Activated T-helper 2 cell treated with anti-CD3 and anti-CD28 coated beads, Interferon-gamma antibody, Interleukin-2, Interleukin-4, amounts not matched to agents 10 μg/mL and 5 μg/mL and 100 μg/mL, durations not matched to agents 14 hours and 24 hours and 36 hours (primary cell): Measurements from ENCODE around the gene ATP23. TPM values are rescaled to one million over a fixed set of nuclear protein-coding genes. Genes with fewer than 3 reads are reported as not detected.

ENCODE experiments used
- DNase-seq: peaks from one replicate; pipeline ENCODE4 v3.0.0; 2021; ENCODE audit warnings: low spot score
- H3K27ac Mint-ChIP-seq: one replicate; pipeline ENCODE4 v1.8.0; 2021; ENCODE audit warnings: mixed read lengths
- H3K27me3 Mint-ChIP-seq: one replicate; pipeline ENCODE4 v1.8.0; 2021; ENCODE audit warnings: low read depth, mixed read lengths
- H3K36me3 Mint-ChIP-seq: one replicate; pipeline ENCODE4 v1.8.0; 2021; ENCODE audit warnings: low read depth, mixed read lengths
- H3K4me1 Mint-ChIP-seq: one replicate; pipeline ENCODE4 v1.8.0; 2021; ENCODE audit warnings: low read depth, mixed read lengths
- H3K4me3 Mint-ChIP-seq: one replicate; pipeline ENCODE4 v1.8.0; 2021; ENCODE audit warnings: low read depth, mild to moderate bottlenecking, moderate library complexity, mixed read lengths
- H3K9me3 Mint-ChIP-seq: one replicate; pipeline ENCODE4 v1.8.0; 2021; ENCODE audit warnings: mixed read lengths
- intact Hi-C: fragments of 100-400 bp; cut with micrococcal nuclease; formaldehyde crosslinking; loops from one replicate; pipeline ENCODE4 v1.15.1; 2023
- total RNA-seq: library from RNA; stranded (reverse); gene quantifications from 2 replicates; pipeline ENCODE4 v1.2.3, GENCODE V29; 2022

ATP23 gene
- total RNA-seq, 1 donor from 2014 or later = 12.7 TPM

DNA sequence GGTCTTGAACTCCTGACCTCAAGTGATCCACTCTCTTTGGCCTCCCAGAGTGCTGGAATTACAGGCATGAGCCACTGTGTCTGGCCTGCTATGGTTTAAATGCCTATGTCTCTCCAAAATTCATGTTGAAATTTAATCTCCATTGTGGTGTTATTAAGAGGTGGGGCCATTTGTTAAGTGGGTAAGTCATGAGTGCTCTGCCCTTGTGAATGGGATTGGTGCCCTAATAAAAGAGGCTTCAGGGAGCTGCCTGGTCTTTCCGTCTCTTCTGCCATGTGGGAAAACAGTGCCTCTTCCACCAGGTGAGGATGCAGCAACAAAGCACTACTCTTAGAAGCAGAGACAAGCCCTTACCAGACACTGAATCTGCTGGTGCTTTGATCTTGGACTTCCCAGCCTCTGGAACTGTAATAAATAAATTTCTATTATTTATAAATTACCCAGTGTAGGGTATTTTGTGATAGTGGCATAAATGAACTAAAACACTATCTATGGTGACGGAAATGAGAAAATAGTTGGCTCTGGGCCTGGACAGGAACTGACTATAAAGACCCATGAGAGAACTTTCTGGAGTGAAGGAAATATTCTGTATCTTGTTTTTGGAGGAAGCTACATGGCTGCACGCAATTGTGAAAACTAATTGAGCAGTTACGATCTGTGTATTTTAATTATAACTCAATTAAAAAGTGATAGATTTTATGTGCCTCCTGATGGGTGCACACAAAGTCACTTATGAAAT lies 12.1 kb upstream of the ATP23 start:
- DNase-seq = no peak
- Mint-ChIP-seq H3K36me3 (peaks cover 18% of the 10 kb centered on the region), H3K4me3 (no peak overlapping the region), H3K27ac (no peak overlapping the region), H3K9me3 (peaks cover 4% of the 10 kb centered on the region), H3K4me1 (peaks cover 4% of the 10 kb centered on the region), H3K27me3 (peaks cover 2% of the 10 kb centered on the region)
- intact Hi-C loops = no loop called here

DNA sequence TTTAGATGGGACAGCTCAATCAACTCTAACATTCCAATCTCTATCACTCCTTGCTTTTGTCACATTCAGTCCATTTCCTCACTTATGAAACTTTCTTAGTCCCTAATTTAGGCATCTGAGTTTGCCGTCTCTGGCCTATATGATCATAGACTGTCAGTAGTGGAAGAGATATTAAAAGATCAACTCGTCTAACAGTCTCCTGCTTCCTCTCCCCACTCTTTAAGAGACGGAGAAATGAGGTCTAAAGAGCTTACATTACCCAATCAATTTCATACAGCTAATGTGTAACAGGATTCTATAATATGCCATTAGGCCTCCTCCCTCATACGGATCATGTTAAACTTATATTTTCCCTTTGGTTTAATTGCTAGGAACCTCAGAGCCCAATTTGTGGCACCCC lies 6.5 kb upstream of the ATP23 start:
- Mint-ChIP-seq H3K27ac (peak overlapping the region; percentile 96), H3K4me3 (peak overlapping the region; percentile 88), H3K27me3 (no peaks in the 10 kb centered on the region), H3K9me3 (peaks cover 4% of the 10 kb centered on the region), H3K36me3 (peaks cover 24% of the 10 kb centered on the region), H3K4me1 (peaks cover 24% of the 10 kb centered on the region)
- intact Hi-C loops = loop anchor here (2.0 to 5.0 kb wide), 2 partner anchors 38 to 88 kb away; partner anchors contain the start of gene CTDSP2
- DNase-seq = no peak

DNA sequence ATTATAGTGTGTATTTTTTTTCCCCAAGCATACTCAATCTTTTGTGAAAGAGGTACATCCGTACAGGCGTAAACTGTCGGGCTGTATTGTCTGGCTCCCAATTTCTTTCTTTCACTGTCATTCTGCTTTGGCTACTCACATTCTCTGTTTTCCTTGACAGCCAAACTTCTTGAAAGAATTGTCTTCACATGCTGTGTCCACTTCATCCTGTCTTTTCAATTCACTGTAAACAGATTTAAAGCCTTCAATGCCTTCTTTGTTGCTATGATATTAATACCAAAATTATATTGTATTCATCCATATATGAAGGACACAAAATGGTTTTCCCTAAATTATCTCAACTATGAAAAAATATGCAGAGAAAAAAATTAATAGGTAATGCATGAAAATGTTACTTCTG lies 6.0 kb upstream of the ATP23 start:
- Mint-ChIP-seq H3K9me3 (peaks cover 4% of the 10 kb centered on the region), H3K4me1 (peaks cover 25% of the 10 kb centered on the region), H3K4me3 (peak overlapping the region; percentile 88), H3K27me3 (no peaks in the 10 kb centered on the region), H3K36me3 (peaks cover 24% of the 10 kb centered on the region), H3K27ac (peak overlapping the region; percentile 96)
- DNase-seq = no peak
- intact Hi-C loops = loop anchor here (2.0 to 5.0 kb wide), 2 partner anchors 38 to 89 kb away; partner anchors contain the start of gene CTDSP2

DNA sequence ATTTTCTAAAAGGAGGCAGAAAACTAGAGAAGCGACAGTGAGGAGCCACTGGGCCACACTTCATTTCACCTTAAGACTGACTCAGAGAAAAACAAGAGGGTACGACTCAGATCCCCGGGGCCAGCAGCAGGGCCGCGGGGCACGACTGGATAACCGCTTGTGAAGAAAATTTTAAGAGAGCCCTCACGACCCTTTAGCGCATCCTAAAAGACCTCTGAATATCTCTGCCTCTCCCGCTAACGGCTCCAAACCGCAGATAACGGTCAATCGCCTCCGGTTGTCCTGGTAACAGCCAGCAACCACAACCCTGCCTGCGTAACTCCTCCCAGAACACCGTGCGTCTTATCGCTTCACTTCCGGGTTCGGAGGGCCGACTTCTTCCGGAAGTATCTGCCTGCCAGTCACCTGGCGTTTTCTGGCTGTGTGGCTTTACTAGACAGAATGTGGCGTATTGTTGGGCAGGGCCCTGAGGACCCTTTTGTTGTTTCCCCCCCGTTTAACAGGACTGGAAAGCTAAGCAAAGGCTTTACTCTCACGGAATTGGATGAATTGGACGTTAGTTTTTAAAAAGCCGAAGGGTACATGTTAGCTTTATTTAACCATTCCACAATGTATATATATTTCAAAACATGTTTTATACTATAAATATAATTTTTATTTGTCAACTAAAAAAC lies 5.4 kb upstream of the ATP23 start:
- intact Hi-C loops = loop anchor here (2.0 to 5.0 kb wide), 2 partner anchors 39 to 89 kb away; partner anchors contain the start of gene CTDSP2
- H3K4me1 Mint-ChIP-seq = peaks cover 32% of the 10 kb centered on the region
- H3K4me3 Mint-ChIP-seq = peak overlapping the region; percentile 88
- DNase-seq = peak; percentile 94
- no peaks in the 10 kb centered on the region for H3K27me3 Mint-ChIP-seq
- peaks cover 24% of the 10 kb centered on the region for H3K36me3 Mint-ChIP-seq
- H3K27ac Mint-ChIP-seq = peak overlapping the region; percentile 96
- peaks cover 4% of the 10 kb centered on the region for H3K9me3 Mint-ChIP-seq

DNA sequence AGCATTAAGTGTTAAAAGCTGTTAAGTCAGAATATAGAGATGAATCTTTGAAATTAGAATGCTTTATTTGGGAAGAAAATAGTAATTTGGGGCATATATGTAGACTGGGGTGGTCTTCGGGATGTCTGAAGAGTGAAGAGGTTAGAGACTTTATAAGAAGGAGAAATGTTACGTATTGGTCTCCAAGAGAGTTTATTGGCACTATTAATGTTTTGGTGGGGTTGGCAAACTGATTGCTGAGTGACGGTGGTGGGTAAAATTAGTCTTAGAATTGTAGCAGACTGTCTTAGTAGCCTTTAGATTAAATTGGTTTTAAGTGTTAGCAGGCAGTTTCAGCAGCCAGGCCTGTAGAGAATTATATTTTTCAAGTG lies 4.9 kb upstream of the ATP23 start:
- intact Hi-C loops = loop anchor here (5.0 kb wide), 1 partner anchor 39 kb away; no protein-coding TSS in a partner anchor
- no peaks in the 10 kb centered on the region for H3K27me3 Mint-ChIP-seq

DNA sequence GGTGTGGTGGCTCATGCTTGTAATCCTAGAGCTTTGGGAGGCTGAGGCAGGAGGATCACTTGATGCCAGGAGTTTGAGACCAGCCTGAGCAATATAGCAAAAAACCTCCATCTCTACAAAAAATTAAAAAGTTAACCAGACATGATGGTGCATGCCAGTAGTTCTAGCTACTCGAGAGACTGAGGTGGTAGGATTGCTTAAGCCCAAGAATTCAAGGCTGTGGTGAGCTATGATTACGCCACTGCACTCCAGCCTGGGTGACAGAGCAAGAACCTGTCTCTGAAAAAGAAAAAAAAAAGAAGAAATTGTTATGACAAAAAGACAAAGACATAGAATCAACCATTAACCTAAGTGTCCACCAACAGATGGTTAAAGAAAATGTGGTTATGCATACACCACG lies 2.1 kb upstream of the ATP23 start:
- H3K4me3 Mint-ChIP-seq = peak overlapping the region; percentile 15
- H3K27ac Mint-ChIP-seq = no peak overlapping the region
- H3K27me3 Mint-ChIP-seq = no peaks in the 10 kb centered on the region
- no peaks in the 10 kb centered on the region for H3K9me3 Mint-ChIP-seq
- peaks cover 6% of the 10 kb centered on the region for H3K36me3 Mint-ChIP-seq
- intact Hi-C loops = loop anchor here (5.0 kb wide), 1 partner anchor 42 kb away; no protein-coding TSS in a partner anchor
- DNase-seq = no peak
- H3K4me1 Mint-ChIP-seq = peaks cover 45% of the 10 kb centered on the region

More for the DNA sequence above, 4.9 kb upstream of the ATP23 start:
- DNase-seq = no peak
- Mint-ChIP-seq H3K27ac (peak overlapping the region; percentile 79), H3K9me3 (peaks cover 4% of the 10 kb centered on the region), H3K4me1 (peaks cover 32% of the 10 kb centered on the region), H3K4me3 (peak overlapping the region; percentile 76), H3K36me3 (peaks cover 22% of the 10 kb centered on the region)

DNA sequence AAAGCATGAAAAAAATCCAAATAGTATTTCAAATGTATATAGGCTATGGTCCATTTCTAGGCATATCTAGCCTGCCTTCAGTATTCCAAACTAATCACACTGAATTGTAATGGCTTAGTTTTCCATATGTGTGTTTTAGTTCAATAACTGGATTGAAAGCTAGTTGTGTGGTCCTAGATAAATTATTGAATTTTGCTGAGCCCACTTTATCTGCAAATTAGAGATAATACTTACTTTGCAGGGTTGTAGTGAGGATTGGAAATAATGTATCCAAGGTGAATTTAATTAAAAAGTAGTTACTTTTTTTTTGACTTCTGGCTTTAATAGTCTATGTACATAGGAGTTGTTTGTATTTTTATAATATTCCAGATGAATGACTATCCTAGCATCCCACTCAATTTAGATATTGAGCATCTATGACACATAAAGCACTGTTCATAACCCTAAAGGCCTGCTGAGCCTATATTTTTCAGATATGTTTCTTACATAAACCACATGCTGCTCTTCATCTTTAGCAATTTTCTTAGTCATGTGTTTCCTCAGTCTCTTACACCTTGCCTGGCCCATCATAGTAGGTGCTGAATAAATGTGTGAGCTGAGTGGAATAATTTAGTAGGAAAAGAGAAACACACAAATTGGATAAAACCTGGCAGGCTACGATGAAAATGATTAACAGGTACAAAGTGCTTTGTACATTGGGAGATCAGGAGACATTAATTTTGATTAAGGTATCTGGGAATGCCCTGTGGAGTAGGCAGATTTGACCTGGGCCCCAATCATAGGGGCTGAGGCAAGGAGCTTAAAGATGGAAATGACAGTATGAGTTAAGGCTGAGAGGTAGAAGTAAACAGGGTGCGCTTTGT lies 1.1 kb upstream of the ATP23 start:
- intact Hi-C loops = loop anchor here (2.0 kb wide), 1 partner anchor 1657 kb away; the partner anchor contains the start of gene SLC16A7
- H3K27ac Mint-ChIP-seq = peak overlapping the region; percentile 97
- H3K27me3 Mint-ChIP-seq = no peaks in the 10 kb centered on the region
- peaks cover 41% of the 10 kb centered on the region for H3K4me1 Mint-ChIP-seq
- peaks cover 3% of the 10 kb centered on the region for H3K36me3 Mint-ChIP-seq
- H3K9me3 Mint-ChIP-seq = no peaks in the 10 kb centered on the region
- no peak for DNase-seq
- peak overlapping the region; percentile 89 for H3K4me3 Mint-ChIP-seq

DNA sequence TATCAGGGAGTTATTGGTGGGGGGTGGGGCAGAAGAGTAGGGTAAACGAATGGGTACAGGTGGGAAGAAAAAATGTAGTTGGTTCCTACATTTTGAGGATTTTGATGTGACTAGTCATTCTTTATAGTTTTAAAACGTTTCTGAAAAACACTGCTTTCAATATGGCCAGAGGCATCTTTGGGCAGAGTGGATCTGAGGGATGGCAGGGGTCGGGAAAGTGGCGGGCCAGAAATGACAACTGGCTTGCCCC lies 527 bp upstream of the ATP23 start:
- Mint-ChIP-seq H3K9me3 (no peaks in the 10 kb centered on the region), H3K4me1 (peaks cover 40% of the 10 kb centered on the region), H3K27ac (peak overlapping the region; percentile 97), H3K4me3 (peak overlapping the region; percentile 89), H3K27me3 (no peaks in the 10 kb centered on the region), H3K36me3 (peaks cover 3% of the 10 kb centered on the region)
- intact Hi-C loops = loop anchor here (1.0 to 2.0 kb wide), 3 partner anchors 36 to 1656 kb away; partner anchors contain the start of gene SLC16A7
- no peak for DNase-seq

DNA sequence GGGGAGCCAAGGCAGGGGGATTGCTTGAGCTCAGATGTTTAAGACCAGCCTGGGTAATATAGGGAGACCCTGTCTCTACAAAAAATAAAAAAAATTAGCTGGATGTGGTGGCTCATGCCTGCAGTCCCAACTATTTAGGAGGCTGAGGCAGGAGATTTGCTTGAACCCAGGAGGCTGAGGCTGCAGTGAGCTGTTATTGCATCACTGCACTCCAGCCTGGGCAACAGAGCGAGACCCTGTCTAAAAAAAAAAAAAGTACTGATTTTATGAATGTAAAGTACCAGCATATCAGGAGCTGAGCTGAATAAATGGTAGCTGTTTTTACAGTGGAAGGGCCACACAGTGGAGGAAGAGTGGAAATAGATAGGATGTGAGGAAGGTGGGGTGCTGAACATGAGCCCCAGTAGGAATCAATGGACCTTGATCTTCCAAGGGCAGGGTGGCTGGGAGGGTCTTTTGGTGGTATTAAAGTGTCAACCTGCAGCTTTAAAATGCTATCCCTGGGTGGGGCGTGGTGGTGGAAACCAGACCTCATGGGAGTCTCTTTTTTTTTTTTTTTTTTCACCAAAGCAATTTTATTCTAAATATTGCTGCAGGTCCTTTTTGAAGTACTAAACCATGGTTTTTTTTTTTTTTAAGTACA lies 2.2 kb downstream of the ATP23 start:
- Mint-ChIP-seq H3K4me3 (no peak overlapping the region), H3K36me3 (peaks cover 11% of the 10 kb centered on the region), H3K4me1 (peaks cover 35% of the 10 kb centered on the region), H3K27me3 (no peaks in the 10 kb centered on the region), H3K9me3 (no peaks in the 10 kb centered on the region), H3K27ac (no peak overlapping the region)
- intact Hi-C loops = no loop called here
- DNase-seq = no peak

DNA sequence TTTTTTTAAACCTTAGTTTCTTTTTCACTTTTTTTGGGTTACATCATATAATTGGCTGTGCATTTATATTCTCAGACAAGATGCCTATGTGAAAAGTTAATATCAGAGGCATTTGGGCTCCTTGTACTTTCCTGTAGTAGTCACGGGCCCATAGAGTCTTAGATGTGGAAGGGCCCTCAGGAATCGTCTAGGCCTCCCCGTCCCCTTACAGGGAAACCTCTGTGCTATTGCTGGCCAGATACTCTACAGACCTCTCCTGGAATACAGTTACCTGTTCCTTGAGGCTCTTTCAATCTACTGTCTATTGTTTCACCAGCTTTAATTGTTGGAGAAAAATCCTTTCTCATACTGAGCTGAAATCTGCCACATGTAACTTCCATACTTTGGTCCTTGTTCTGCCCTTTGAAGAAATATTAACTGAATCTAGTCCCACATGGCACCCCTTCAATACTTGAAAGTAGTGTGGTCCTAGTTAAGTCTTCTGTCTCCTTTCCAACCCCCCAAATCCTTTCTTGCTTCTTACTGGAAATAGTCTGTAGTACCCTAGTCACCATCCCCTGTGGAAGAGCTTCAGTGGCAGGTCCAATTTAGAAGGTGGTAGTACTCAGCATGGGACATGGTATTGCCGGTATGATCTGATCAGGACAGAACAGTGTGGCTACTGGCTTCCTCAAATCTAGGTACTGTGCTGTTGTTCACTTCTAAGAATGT lies 3.1 kb downstream of the ATP23 start:
- Mint-ChIP-seq H3K4me3 (no peak overlapping the region), H3K36me3 (peaks cover 15% of the 10 kb centered on the region)
- intact Hi-C loops = no loop called here

DNA sequence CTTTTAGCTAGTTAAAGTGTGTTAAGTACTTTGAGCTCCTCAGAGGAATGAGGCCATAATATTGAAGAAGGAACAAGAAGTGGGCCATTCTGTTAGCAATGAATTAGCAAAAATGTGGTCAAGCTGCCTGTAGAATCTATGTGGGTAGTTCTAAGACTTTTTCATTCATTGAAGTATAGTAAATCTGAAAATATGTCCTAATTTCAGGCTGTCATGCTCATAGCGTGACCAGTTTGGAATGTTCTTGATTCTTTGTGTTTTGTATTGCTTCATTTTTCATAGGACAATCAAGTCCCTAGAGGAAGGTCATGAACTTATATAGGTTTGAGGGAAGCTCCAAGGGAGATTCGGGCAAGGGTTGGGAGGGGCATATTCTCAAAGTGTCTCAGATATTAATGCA lies 11.4 kb downstream of the ATP23 start:
- Mint-ChIP-seq H3K36me3 (peaks cover 65% of the 10 kb centered on the region), H3K27me3 (no peaks in the 10 kb centered on the region), H3K4me3 (no peak overlapping the region), H3K9me3 (no peaks in the 10 kb centered on the region), H3K4me1 (peaks cover 9% of the 10 kb centered on the region), H3K27ac (no peak overlapping the region)
- intact Hi-C loops = no loop called here
- no peak for DNase-seq

More for the DNA sequence above, 3.1 kb downstream of the ATP23 start:
- no peaks in the 10 kb centered on the region for H3K9me3 Mint-ChIP-seq
- peaks cover 33% of the 10 kb centered on the region for H3K4me1 Mint-ChIP-seq
- no peak for DNase-seq
- no peak overlapping the region for H3K27ac Mint-ChIP-seq
- no peaks in the 10 kb centered on the region for H3K27me3 Mint-ChIP-seq

DNA sequence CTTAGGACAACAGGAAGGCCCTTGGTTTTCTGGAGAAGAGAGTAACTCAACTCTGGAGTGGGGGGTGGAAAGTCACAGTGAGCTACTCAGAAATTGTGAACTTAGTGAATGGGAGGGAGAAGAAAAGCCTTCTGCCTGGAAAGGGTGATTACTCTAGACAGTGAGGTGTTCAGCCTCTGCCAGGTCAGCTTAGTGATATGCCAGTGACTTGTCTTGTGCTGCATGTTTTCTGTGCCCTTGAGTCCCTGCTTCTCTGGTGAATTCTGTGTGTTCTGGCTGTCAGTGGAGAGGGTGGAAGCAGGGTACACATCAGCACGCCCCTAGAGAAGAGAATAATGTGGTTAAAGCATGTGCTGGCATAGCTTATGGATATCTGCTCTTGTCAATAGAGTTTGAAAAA lies 13.4 kb downstream of the ATP23 start:
- intact Hi-C loops = no loop called here
- H3K4me1 Mint-ChIP-seq = peaks cover 9% of the 10 kb centered on the region
- peaks cover 17% of the 10 kb centered on the region for H3K9me3 Mint-ChIP-seq
- DNase-seq = no peak
- no peaks in the 10 kb centered on the region for H3K27me3 Mint-ChIP-seq
- peaks cover 79% of the 10 kb centered on the region for H3K36me3 Mint-ChIP-seq
- peak overlapping the region; percentile 14 for H3K27ac Mint-ChIP-seq
- H3K4me3 Mint-ChIP-seq = no peak overlapping the region
